HFFc6 (cell line): Measurements from ENCODE around the gene PDZD8. TPM values are rescaled to one million over a fixed set of nuclear protein-coding genes. Genes with fewer than 3 reads are reported as not detected.
"Not testable (repeated sequence)": the region's sequence is repeated elsewhere in the genome, so short reads cannot be mapped to it uniquely, and the experiment has no call there.

Experiments used
- DNase-seq: peaks from one replicate; pipeline ENCODE4 v3.0.0-alpha.2; 2018
- H3K27ac Mint-ChIP-seq: 2 replicates; pipeline ENCODE4 v1.8.0; 2020; ENCODE audit warnings: mild to moderate bottlenecking, mixed read lengths
- H3K27me3 Mint-ChIP-seq: 2 replicates; pipeline ENCODE4 v1.8.0; 2021; ENCODE audit warnings: mild to moderate bottlenecking, moderate library complexity, mixed read lengths; ENCODE audit not compliant: insufficient read depth
- H3K36me3 Mint-ChIP-seq: 2 replicates; pipeline ENCODE4 v1.8.0; 2021; ENCODE audit warnings: low read depth, mixed read lengths
- H3K4me1 Mint-ChIP-seq: 2 replicates; pipeline ENCODE4 v1.8.0; 2020; ENCODE audit warnings: low read depth, mixed read lengths
- H3K4me3 Mint-ChIP-seq: 2 replicates; pipeline ENCODE4 v1.8.0; 2020; ENCODE audit warnings: mild to moderate bottlenecking, moderate library complexity, mixed read lengths
- H3K9me3 Mint-ChIP-seq: 2 replicates; pipeline ENCODE4 v1.8.0; 2020; ENCODE audit warnings: mild to moderate bottlenecking, mixed read lengths
- total RNA-seq, 6 experiments: library from RNA; stranded (reverse); fragmentation: NEBNext Ultra II Directional; extraction: Animal tissue kit (Norgen Biotek cat#: 25700); gene quantifications; 2 replicates in 1 of 6; 3 replicates in 5 of 6; pipeline ENCODE4 v1.2.3, GENCODE V29; 2021
- TF ChIP-seq, protein P1 (sequence below): fragments of 200-600 bp; sonication (generic); IDR thresholded peaks from 2 replicates; pipeline ENCODE4 v1.5.0; 2021; ENCODE audit warnings: antibody characterized with exemption, mild to moderate bottlenecking

The PDZD8 gene
- total RNA-seq, 6 experiments from 2014 or later, result 29.9 to 32.5 (median 31.5) TPM

DNA sequence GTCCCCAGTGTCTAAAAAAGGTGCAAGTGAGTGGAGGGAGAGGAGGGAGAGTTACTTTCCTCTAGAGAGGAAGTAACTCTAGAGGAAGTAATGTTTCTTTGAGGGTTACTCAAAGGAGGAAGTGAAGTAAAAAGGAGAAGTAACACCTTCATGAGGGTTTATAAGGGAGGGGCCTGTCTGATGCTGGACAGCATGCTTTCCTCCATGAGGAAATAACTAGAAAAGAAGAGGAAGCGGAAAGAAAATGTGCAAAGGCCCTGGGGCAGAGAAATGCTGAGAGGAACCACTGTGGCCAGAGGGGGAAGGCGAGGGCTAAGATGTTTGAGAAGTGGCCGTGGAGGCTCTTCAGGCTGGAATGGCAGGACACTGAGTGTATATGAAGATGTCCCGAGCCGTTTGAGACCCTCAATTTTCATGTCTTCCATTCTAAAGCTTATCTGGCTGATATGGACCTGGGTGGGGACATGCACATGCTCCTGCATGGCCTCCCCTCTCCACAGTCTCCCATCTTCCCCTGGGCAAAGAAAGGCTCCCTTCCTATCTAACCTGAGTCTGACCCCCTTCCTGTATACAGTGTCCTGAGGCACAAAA is 137.7 kb downstream of the PDZD8 start:
- H3K9me3 Mint-ChIP-seq, result no peaks in the 10 kb centered on the region

GRCh38 chr10:117230107-117230506 is 145.1 kb downstream of the PDZD8 start:
- H3K27me3 Mint-ChIP-seq, result peaks cover 28% of the 10 kb centered on the region
- not testable (repeated sequence) for H3K4me1 Mint-ChIP-seq, DNase-seq, H3K36me3 Mint-ChIP-seq, H3K4me3 Mint-ChIP-seq, H3K27ac Mint-ChIP-seq, H3K9me3 Mint-ChIP-seq

More for the DNA sequence above, 137.7 kb downstream of the PDZD8 start:
- H3K27me3 Mint-ChIP-seq, result peaks cover 39% of the 10 kb centered on the region
- TF ChIP-seq, protein P1, sequence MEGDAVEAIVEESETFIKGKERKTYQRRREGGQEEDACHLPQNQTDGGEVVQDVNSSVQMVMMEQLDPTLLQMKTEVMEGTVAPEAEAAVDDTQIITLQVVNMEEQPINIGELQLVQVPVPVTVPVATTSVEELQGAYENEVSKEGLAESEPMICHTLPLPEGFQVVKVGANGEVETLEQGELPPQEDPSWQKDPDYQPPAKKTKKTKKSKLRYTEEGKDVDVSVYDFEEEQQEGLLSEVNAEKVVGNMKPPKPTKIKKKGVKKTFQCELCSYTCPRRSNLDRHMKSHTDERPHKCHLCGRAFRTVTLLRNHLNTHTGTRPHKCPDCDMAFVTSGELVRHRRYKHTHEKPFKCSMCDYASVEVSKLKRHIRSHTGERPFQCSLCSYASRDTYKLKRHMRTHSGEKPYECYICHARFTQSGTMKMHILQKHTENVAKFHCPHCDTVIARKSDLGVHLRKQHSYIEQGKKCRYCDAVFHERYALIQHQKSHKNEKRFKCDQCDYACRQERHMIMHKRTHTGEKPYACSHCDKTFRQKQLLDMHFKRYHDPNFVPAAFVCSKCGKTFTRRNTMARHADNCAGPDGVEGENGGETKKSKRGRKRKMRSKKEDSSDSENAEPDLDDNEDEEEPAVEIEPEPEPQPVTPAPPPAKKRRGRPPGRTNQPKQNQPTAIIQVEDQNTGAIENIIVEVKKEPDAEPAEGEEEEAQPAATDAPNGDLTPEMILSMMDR, result no peak
- peaks cover 5% of the 10 kb centered on the region for H3K4me1 Mint-ChIP-seq
- H3K4me3 Mint-ChIP-seq, result no peak overlapping the region
- no peak overlapping the region for H3K27ac Mint-ChIP-seq
- no peaks in the 10 kb centered on the region for H3K36me3 Mint-ChIP-seq
- DNase-seq, result no peak

- Mint-ChIP-seq H3K27me3 (peaks cover 23% of the 10 kb centered on the region), H3K27ac (no peak overlapping the region), H3K9me3 (no peaks in the 10 kb centered on the region), H3K36me3 (no peaks in the 10 kb centered on the region), H3K4me3 (no peak overlapping the region), H3K4me1 (no peaks in the 10 kb centered on the region)
- TF ChIP-seq, protein P1, result no peak
- DNase-seq, result no peak
Measured at GRCh38 chr10:117228210-117228609, 147.0 kb downstream of the PDZD8 start.

Other genes with a start within 250 kb of the PDZD8 start
- not detected for gene VAX1, start 237.2 kb downstream of the PDZD8 start, total RNA-seq
- not detected for gene KCNK18, start 178.0 kb downstream of the PDZD8 start, total RNA-seq
- not detected for gene SLC18A2, start 134.3 kb downstream of the PDZD8 start, total RNA-seq
- gene EMX2, start 167.3 kb upstream of the PDZD8 start, total RNA-seq, result not detected